Fibroblast of lung (primary cell): ENCODE data around the gene TM4SF18.

Source experiments
- CTCF ChIP-seq, 2 donors: IDR thresholded peaks in 1 of 2; conservative IDR thresholded peaks in 1 of 2; 1 replicate in 1 of 2; 2 replicates in 1 of 2; pipeline ENCODE4 v1.5.1; 2011 to 2012; ENCODE audit warnings: low read length in 2 of 2, control low read depth in 1 of 2, inconsistent platforms in 1 of 2, low read depth in 1 of 2, mild to moderate bottlenecking in 1 of 2
- EZH2 ChIP-seq: IDR thresholded peaks from 2 replicates; pipeline ENCODE4 v1.5.1; 2012; ENCODE audit warnings: low read length, control low read depth, mild to moderate bottlenecking; ENCODE audit errors: missing control alignments

GRCh38 chr3:149314807-149315578, 18.4 kb downstream of the TM4SF18 start:
- no peak for TF ChIP-seq CTCF (conservative IDR thresholded peaks at IDR 0.05 in 1 of 2, IDR thresholded peaks at IDR 0.05 in 1 of 2; ENCODE audit: low read depth in 1 of 2, low read length in 2 of 2)
- no peak for TF ChIP-seq EZH2
